Measurements from ENCODE around the gene CCDC172.

The CCDC172 gene

GRCh38 chr10:116395223-116395985, 71.2 kb downstream of the CCDC172 start:
- Histone ChIP-seq H3K4me2 (ENCODE audit: low read length) (no peak overlapping the region), H3K27me3 (ENCODE audit: control insufficient read depth, low read length) (no peaks in the 10 kb centered on the region), H3K4me3 (ENCODE audit: low read length) (no peak overlapping the region), H3K9me3 (ENCODE audit: control insufficient read depth, insufficient read depth, low read length) (no peaks in the 10 kb centered on the region), H3K79me2 (ENCODE audit: control insufficient read depth, low read length) (no peaks in the 10 kb centered on the region), H3K36me3 (ENCODE audit: control insufficient read depth, low read length) (no peaks in the 10 kb centered on the region), H3K4me1 (ENCODE audit: control insufficient read depth, low read length) (no peaks in the 10 kb centered on the region), H3K9me2 (replicated peaks; ENCODE audit: control insufficient read depth, low read length) (no peaks in the 10 kb centered on the region), H3K27ac (ENCODE audit: low read depth, low read length) (no peak overlapping the region), H3F3A (ENCODE audit: control insufficient read depth, insufficient read depth) (no peaks in the 10 kb centered on the region), H4K20me1 (ENCODE audit: control insufficient read depth, insufficient read depth, low read depth, low read length) (no peaks in the 10 kb centered on the region)
- TF ChIP-seq CTCF (IDR thresholded peaks at IDR 0.05; ENCODE audit: low read depth, low read length, poor library complexity, severe bottlenecking) (no peak), EZH2phosphoT487 (IDR thresholded peaks at IDR 0.05; ENCODE audit: borderline replicate concordance, low read length) (no peak)

- TF ChIP-seq CTCF (IDR thresholded peaks at IDR 0.05; ENCODE audit: low read depth, low read length, poor library complexity, severe bottlenecking): no peak
- no peak for TF ChIP-seq EZH2phosphoT487 (IDR thresholded peaks at IDR 0.05; ENCODE audit: borderline replicate concordance, low read length)
These were observed 74.0 kb downstream of the CCDC172 start for GRCh38 chr10:116398224-116398623.

GRCh38 chr10:116402858-116403257, 78.6 kb downstream of the CCDC172 start:
- Histone ChIP-seq H3K4me3 (ENCODE audit: low read length) (no peak overlapping the region), H4K20me1 (ENCODE audit: control insufficient read depth, insufficient read depth, low read depth, low read length) (no peaks in the 10 kb centered on the region), H3K9me3 (ENCODE audit: control insufficient read depth, insufficient read depth, low read length) (no peaks in the 10 kb centered on the region), H3K79me2 (ENCODE audit: control insufficient read depth, low read length) (no peaks in the 10 kb centered on the region), H3K27me3 (ENCODE audit: control insufficient read depth, low read length) (peaks cover 5% of the 10 kb centered on the region; the same call in 1 of the 2 replicates), H3K9me2 (replicated peaks; ENCODE audit: control insufficient read depth, low read length) (no peaks in the 10 kb centered on the region), H3K4me1 (ENCODE audit: control insufficient read depth, low read length) (no peaks in the 10 kb centered on the region), H3K27ac (ENCODE audit: low read depth, low read length) (no peak overlapping the region), H3F3A (ENCODE audit: control insufficient read depth, insufficient read depth) (no peaks in the 10 kb centered on the region), H3K36me3 (ENCODE audit: control insufficient read depth, low read length) (no peaks in the 10 kb centered on the region), H3K4me2 (ENCODE audit: low read length) (no peak overlapping the region)
- TF ChIP-seq CTCF (IDR thresholded peaks at IDR 0.05; ENCODE audit: low read depth, low read length, poor library complexity, severe bottlenecking) (no peak), EZH2phosphoT487 (IDR thresholded peaks at IDR 0.05; ENCODE audit: borderline replicate concordance, low read length) (no peak)

More at GRCh38 chr10:116398224-116398623, 74.0 kb downstream of the CCDC172 start:
- Histone ChIP-seq H3K36me3 (ENCODE audit: control insufficient read depth, low read length) (no peaks in the 10 kb centered on the region), H3K9me3 (ENCODE audit: control insufficient read depth, insufficient read depth, low read length) (no peaks in the 10 kb centered on the region), H3K9me2 (replicated peaks; ENCODE audit: control insufficient read depth, low read length) (no peaks in the 10 kb centered on the region), H3F3A (ENCODE audit: control insufficient read depth, insufficient read depth) (no peaks in the 10 kb centered on the region), H3K4me3 (ENCODE audit: low read length) (no peak overlapping the region), H4K20me1 (ENCODE audit: control insufficient read depth, insufficient read depth, low read depth, low read length) (no peaks in the 10 kb centered on the region), H3K4me2 (ENCODE audit: low read length) (no peak overlapping the region), H3K27ac (ENCODE audit: low read depth, low read length) (no peak overlapping the region), H3K79me2 (ENCODE audit: control insufficient read depth, low read length) (no peaks in the 10 kb centered on the region), H3K4me1 (ENCODE audit: control insufficient read depth, low read length) (no peaks in the 10 kb centered on the region), H3K27me3 (ENCODE audit: control insufficient read depth, low read length) (no peaks in the 10 kb centered on the region)

Measured in DOHH2 (cell line).